ENCODE results near the gene DSCAML1. TPM values are rescaled to one million over a fixed set of nuclear protein-coding genes. Genes with fewer than 3 reads are reported as not detected.

The DSCAML1 gene
- total RNA-seq, 1 donor from 2014 or later = 0.02 TPM

GRCh38 chr11:117693344-117693743 is 103.7 kb downstream of the DSCAML1 start:
- Mint-ChIP-seq H3K27ac (no peak overlapping the region), H3K4me1 (no peaks in the 10 kb centered on the region), H3K36me3 (ENCODE audit: low read depth) (no peaks in the 10 kb centered on the region), H3K27me3 (no peaks in the 10 kb centered on the region), H3K4me3 (no peak overlapping the region), H3K9me3 (no peaks in the 10 kb centered on the region)
- DNase-seq = no peak
- intact Hi-C loops (cut with micrococcal nuclease) = no loop called here

DNA sequence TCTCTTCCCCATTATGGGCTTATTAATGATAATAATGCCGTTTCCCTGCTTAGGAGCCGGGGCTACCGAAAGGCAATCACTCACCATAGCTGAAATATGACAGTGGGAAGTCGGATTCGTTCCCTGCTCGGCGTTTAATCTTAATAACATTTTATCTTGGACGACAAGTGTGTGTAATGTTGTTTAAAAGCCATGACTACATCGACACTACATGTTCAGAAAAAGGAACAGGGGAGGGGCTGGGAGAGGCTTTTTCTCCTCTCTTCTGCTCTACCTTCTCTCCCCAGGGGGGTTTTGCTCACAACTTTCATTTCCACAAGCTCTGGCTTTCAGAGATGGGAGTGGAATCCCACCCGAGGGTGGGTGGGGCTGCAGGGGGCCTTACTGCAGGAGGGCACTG is 105.5 kb downstream of the DSCAML1 start:
- H3K36me3 Mint-ChIP-seq (ENCODE audit: low read depth) = no peaks in the 10 kb centered on the region
- no peak overlapping the region for H3K4me3 Mint-ChIP-seq
- H3K27ac Mint-ChIP-seq = no peak overlapping the region
- peaks cover 4% of the 10 kb centered on the region for H3K27me3 Mint-ChIP-seq
- no peak for DNase-seq
- no peaks in the 10 kb centered on the region for H3K4me1 Mint-ChIP-seq
- no peaks in the 10 kb centered on the region for H3K9me3 Mint-ChIP-seq
- intact Hi-C loops (cut with micrococcal nuclease) = no loop called here

DNA sequence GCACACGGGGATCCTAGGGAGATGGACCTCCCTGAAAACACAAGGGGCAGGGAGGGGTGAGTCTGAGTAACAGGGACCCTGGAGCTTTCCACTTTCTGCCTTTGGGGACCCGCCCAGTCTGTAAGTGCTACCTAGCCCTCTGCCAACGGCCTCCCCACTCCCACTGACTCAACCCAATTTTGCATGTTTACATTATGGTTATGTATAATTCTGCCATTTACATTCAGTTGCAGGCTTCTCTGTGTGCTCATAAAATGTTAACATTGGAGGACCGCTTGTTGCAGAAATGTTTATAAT is 105.8 kb downstream of the DSCAML1 start:
- H3K9me3 Mint-ChIP-seq = no peaks in the 10 kb centered on the region
- no peaks in the 10 kb centered on the region for H3K4me1 Mint-ChIP-seq
- intact Hi-C loops (cut with micrococcal nuclease) = no loop called here
- H3K36me3 Mint-ChIP-seq (ENCODE audit: low read depth) = no peaks in the 10 kb centered on the region
- peaks cover 4% of the 10 kb centered on the region for H3K27me3 Mint-ChIP-seq
- DNase-seq = no peak
- no peak overlapping the region for H3K4me3 Mint-ChIP-seq
- H3K27ac Mint-ChIP-seq = no peak overlapping the region

DNA sequence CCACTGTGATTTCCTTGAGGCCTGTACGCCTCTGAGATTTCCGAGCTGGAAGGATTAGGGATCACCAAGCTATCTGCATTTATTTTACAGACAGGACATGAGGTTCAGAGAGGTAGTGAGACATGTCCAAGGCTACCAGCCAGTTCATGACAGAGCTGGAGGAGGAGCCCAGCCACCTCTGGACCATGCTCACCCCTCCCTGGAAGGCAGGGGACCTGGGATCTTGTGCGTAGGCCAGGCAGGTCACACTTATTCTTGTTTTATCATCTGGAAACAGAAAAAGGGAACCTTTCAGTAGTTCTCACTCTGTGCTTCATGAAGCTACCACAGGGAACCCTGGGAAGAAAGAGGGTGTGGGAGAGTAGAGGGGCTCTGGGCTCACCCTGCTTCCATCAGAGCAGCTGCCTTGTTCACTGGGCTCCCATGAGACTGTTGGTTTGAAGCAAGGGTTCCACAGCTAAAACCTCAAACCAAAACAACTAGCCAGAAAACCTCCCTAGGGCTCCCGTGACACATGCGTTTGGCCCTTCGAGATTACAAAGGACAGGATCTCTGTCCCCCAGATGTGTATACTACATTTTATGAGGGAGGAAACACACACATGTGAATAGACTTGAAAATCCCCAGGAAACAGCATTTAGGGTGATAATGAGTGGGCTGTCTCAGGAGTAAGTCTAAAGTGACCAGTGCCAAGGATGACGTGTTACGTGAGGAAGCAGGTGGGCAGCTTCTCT is 106.4 kb downstream of the DSCAML1 start:
- Mint-ChIP-seq H3K9me3 (no peaks in the 10 kb centered on the region), H3K4me1 (no peaks in the 10 kb centered on the region), H3K36me3 (ENCODE audit: low read depth) (no peaks in the 10 kb centered on the region), H3K4me3 (no peak overlapping the region), H3K27ac (no peak overlapping the region), H3K27me3 (peaks cover 4% of the 10 kb centered on the region)
- intact Hi-C loops (cut with micrococcal nuclease) = no loop called here
- no peak for DNase-seq

DNA sequence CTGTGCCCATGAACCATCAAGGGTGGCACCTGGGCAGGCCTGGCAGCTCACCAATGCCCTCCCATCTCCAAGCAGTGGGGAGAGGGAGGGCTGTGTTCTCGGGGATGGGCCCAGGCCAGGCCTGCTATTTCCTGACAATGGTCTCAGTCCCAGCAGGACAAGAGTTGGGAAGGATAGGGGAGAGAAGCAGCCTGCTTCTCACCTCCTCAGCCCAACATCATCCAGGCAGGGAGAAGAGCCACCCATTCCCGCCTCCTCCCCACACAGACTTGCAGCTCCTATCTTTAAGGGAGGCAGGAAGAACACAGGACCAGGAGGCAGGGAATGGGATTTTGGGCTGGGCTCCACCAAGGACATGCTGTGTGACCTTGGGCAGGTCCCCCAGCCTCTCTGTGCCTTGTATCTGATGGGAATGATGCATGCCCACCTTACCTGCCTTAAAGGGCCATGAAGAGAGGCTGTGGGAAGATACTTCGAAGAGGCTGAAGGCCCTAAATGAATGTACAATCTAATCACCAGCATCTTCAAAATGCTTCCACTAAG is 108.7 kb downstream of the DSCAML1 start:
- Mint-ChIP-seq H3K4me3 (no peak overlapping the region), H3K27me3 (peaks cover 4% of the 10 kb centered on the region), H3K9me3 (no peaks in the 10 kb centered on the region), H3K36me3 (ENCODE audit: low read depth) (no peaks in the 10 kb centered on the region), H3K4me1 (no peaks in the 10 kb centered on the region), H3K27ac (no peak overlapping the region)
- intact Hi-C loops (cut with micrococcal nuclease) = no loop called here
- DNase-seq = no peak

DNA sequence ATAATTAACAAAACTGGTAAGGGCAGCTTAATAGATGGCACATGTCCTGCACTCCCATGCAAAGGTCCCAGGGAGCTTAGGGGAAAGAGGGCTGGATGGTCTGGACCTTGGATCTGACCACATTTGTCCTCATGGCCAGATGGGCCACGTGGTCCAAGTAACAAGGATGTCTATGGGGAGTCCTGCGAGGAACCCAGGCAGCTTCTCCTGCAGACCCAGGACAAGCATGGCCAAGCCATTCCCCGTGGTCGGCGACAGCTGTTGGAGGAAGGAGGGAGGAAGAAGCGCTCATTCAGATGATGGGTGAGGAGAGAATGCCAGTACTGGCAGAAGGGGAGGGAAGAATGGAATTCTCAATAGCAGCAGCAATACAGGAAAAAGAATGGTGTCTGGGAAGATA is 109.2 kb downstream of the DSCAML1 start:
- peaks cover 4% of the 10 kb centered on the region for H3K27me3 Mint-ChIP-seq
- H3K4me1 Mint-ChIP-seq = no peaks in the 10 kb centered on the region
- no peak for DNase-seq
- H3K27ac Mint-ChIP-seq = no peak overlapping the region
- intact Hi-C loops (cut with micrococcal nuclease) = no loop called here
- no peak overlapping the region for H3K4me3 Mint-ChIP-seq
- no peaks in the 10 kb centered on the region for H3K36me3 Mint-ChIP-seq (ENCODE audit: low read depth)
- no peaks in the 10 kb centered on the region for H3K9me3 Mint-ChIP-seq

- intact Hi-C loops (cut with micrococcal nuclease) = no loop called here
- Mint-ChIP-seq H3K9me3 (no peaks in the 10 kb centered on the region), H3K27me3 (peaks cover 4% of the 10 kb centered on the region), H3K36me3 (ENCODE audit: low read depth) (no peaks in the 10 kb centered on the region), H3K4me3 (no peak overlapping the region), H3K4me1 (no peaks in the 10 kb centered on the region), H3K27ac (no peak overlapping the region)
- no peak for DNase-seq
These were observed 110.3 kb downstream of the DSCAML1 start for GRCh38 chr11:117686711-117687110.

- no peak overlapping the region for H3K4me3 Mint-ChIP-seq
- H3K4me1 Mint-ChIP-seq = no peaks in the 10 kb centered on the region
- H3K27me3 Mint-ChIP-seq = peaks cover 4% of the 10 kb centered on the region
- H3K27ac Mint-ChIP-seq = no peak overlapping the region
- no peaks in the 10 kb centered on the region for H3K36me3 Mint-ChIP-seq (ENCODE audit: low read depth)
- intact Hi-C loops (cut with micrococcal nuclease) = no loop called here
- DNase-seq = no peak
- no peaks in the 10 kb centered on the region for H3K9me3 Mint-ChIP-seq
These were observed 111.5 kb downstream of the DSCAML1 start for GRCh38 chr11:117685566-117685965.

GRCh38 chr11:117684731-117685130 is 112.3 kb downstream of the DSCAML1 start:
- H3K27me3 Mint-ChIP-seq = peaks cover 4% of the 10 kb centered on the region
- H3K9me3 Mint-ChIP-seq = no peaks in the 10 kb centered on the region

DNA sequence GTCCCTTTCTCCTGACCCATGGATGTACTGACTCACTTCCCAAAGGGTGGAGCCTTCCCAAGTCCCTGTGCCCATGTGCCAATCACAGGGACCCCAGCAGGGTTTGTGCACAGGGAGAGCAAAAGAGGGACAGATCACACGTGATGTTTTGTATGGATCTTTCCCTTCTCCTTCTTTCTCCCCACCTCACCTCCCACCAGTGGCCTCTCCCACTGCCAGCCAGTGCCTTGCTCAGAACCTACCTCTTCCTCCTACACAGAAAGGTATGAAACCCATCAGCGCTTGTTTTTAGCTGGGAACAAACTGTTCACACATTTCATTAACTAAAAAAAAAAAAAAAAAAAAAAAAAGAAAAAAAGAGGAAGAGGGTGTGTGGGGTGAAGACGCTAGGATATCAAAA is 112.9 kb downstream of the DSCAML1 start:
- intact Hi-C loops (cut with micrococcal nuclease) = no loop called here
- no peak overlapping the region for H3K4me3 Mint-ChIP-seq
- H3K36me3 Mint-ChIP-seq (ENCODE audit: low read depth) = no peaks in the 10 kb centered on the region
- no peaks in the 10 kb centered on the region for H3K9me3 Mint-ChIP-seq
- peaks cover 4% of the 10 kb centered on the region for H3K27me3 Mint-ChIP-seq
- H3K4me1 Mint-ChIP-seq = no peaks in the 10 kb centered on the region
- DNase-seq = no peak
- H3K27ac Mint-ChIP-seq = no peak overlapping the region

More at GRCh38 chr11:117684731-117685130, 112.3 kb downstream of the DSCAML1 start:
- intact Hi-C loops (cut with micrococcal nuclease) = no loop called here
- H3K27ac Mint-ChIP-seq = no peak overlapping the region
- H3K36me3 Mint-ChIP-seq (ENCODE audit: low read depth) = no peaks in the 10 kb centered on the region
- DNase-seq = no peak
- no peaks in the 10 kb centered on the region for H3K4me1 Mint-ChIP-seq
- H3K4me3 Mint-ChIP-seq = no peak overlapping the region

GRCh38 chr11:117681438-117681837 is 115.6 kb downstream of the DSCAML1 start:
- intact Hi-C loops (cut with micrococcal nuclease) = no loop called here
- Mint-ChIP-seq H3K27me3 (peaks cover 2% of the 10 kb centered on the region), H3K27ac (no peak overlapping the region), H3K9me3 (no peaks in the 10 kb centered on the region), H3K36me3 (ENCODE audit: low read depth) (no peaks in the 10 kb centered on the region), H3K4me3 (no peak overlapping the region), H3K4me1 (no peaks in the 10 kb centered on the region)
- no peak for DNase-seq

GRCh38 chr11:117679461-117679860 is 117.6 kb downstream of the DSCAML1 start:
- Mint-ChIP-seq H3K9me3 (no peaks in the 10 kb centered on the region), H3K27me3 (peaks cover 2% of the 10 kb centered on the region), H3K4me1 (no peaks in the 10 kb centered on the region), H3K36me3 (ENCODE audit: low read depth) (no peaks in the 10 kb centered on the region), H3K4me3 (no peak overlapping the region), H3K27ac (no peak overlapping the region)
- DNase-seq = no peak
- intact Hi-C loops (cut with micrococcal nuclease) = no loop called here

- no peak overlapping the region for H3K4me3 Mint-ChIP-seq
- H3K27me3 Mint-ChIP-seq = peaks cover 2% of the 10 kb centered on the region
- H3K9me3 Mint-ChIP-seq = no peaks in the 10 kb centered on the region
- H3K36me3 Mint-ChIP-seq (ENCODE audit: low read depth) = no peaks in the 10 kb centered on the region
- no peak overlapping the region for H3K27ac Mint-ChIP-seq
- DNase-seq = no peak
- no peaks in the 10 kb centered on the region for H3K4me1 Mint-ChIP-seq
- intact Hi-C loops (cut with micrococcal nuclease) = no loop called here
These were observed 118.2 kb downstream of the DSCAML1 start for GRCh38 chr11:117678658-117679406.

DNA sequence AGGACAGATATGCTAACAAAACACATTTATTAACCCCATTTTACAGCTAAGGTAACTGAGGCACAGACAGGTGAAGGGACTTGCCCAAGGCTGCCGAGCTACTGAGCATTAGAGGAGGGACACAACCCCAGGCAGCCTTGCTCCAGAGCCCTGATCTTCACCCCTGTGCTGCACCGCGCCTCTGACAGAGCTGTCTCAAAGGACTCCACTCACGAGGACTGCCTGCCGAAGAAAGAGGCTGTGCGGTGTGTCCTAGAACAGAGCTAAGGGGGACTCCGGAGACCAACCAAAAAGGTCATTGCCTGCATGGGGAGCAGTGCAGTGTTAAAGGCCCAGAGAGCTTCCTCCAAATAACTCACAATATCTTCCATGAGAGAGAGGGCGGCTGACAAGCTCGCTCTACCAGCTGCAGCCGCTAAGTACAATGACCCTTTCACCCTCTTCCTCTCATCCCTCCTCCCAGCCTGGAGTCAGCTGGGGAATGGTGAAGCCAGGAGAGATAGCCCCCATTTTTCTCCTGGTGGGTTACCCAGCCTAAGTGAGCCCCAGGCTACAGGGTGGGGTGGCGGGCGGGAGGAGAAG is 119.2 kb downstream of the DSCAML1 start:
- Mint-ChIP-seq H3K27ac (no peak overlapping the region), H3K9me3 (no peaks in the 10 kb centered on the region), H3K4me1 (no peaks in the 10 kb centered on the region), H3K27me3 (peaks cover 2% of the 10 kb centered on the region), H3K4me3 (no peak overlapping the region), H3K36me3 (ENCODE audit: low read depth) (no peaks in the 10 kb centered on the region)
- intact Hi-C loops (cut with micrococcal nuclease) = no loop called here
- DNase-seq = no peak

Data from activated CD4-positive, alpha-beta T cell treated with anti-CD3 and anti-CD28 coated beads, Interleukin-2, amount 10 ng/mL, durations not matched to agents 24 days and 14 days (primary cell).